HG02763 (cell line): Measurements from ENCODE around the gene UBQLNL.
A peak's percentile ranks its signal among the peaks of the same experiment; 100 is the strongest.

Source experiments
- ATAC-seq: cut with Tn5 transposase; IDR thresholded peaks from one replicate; pipeline ENCODE4 v1.9.1; 2021; ENCODE audit warnings: mild to moderate bottlenecking, moderate library complexity; ENCODE audit not compliant: unreplicated experiment

Gene UBQLNL

GRCh38 chr11:5516599-5516998 is at the start of gene UBQLNL:
UBQLNL (minus strand) TSS chr11:5516699; CDS start chr11:5516441, 258 bp downstream.
- ATAC-seq, result no peak

GRCh38 chr11:5564259-5565019 is 47.9 kb upstream of the UBQLNL start:
- no peak for ATAC-seq

GRCh38 chr11:5557751-5558150 is 41.3 kb upstream of the UBQLNL start:
- no peak for ATAC-seq

- no peak for ATAC-seq
Measured at GRCh38 chr11:5556596-5557188, 40.2 kb upstream of the UBQLNL start.

GRCh38 chr11:5553343-5553742 is 36.8 kb upstream of the UBQLNL start:
- no peak for ATAC-seq

GRCh38 chr11:5550440-5551095 is 34.1 kb upstream of the UBQLNL start:
- peak; percentile 48 for ATAC-seq

- ATAC-seq, result no peak
Measured at GRCh38 chr11:5548440-5548839, 31.9 kb upstream of the UBQLNL start, which contains the start of gene OR52H1. OR52H1 (minus strand) TSS chr11:5548540; CDS start chr11:5545505, 3,035 bp downstream.

- peak; percentile 52 for ATAC-seq
Measured at GRCh38 chr11:5547982-5548381, 31.5 kb upstream of the UBQLNL start.

- ATAC-seq, result no peak
Measured at GRCh38 chr11:5546457-5546856, 30.0 kb upstream of the UBQLNL start.

- ATAC-seq, result peak; percentile 56
Measured at GRCh38 chr11:5541427-5541826, 24.9 kb upstream of the UBQLNL start.

GRCh38 chr11:5536482-5536881 is 20.0 kb upstream of the UBQLNL start:
- no peak for ATAC-seq

GRCh38 chr11:5534046-5534445 is 17.5 kb upstream of the UBQLNL start:
- no peak for ATAC-seq

GRCh38 chr11:5531053-5531831 is 14.7 kb upstream of the UBQLNL start:
- ATAC-seq, result no peak

GRCh38 chr11:5528495-5528894 is 12.0 kb upstream of the UBQLNL start:
- ATAC-seq, result no peak

GRCh38 chr11:5527716-5528115 is 11.2 kb upstream of the UBQLNL start:
- no peak for ATAC-seq

- ATAC-seq, result no peak
Measured at GRCh38 chr11:5524756-5525155, 8.3 kb upstream of the UBQLNL start.

- no peak for ATAC-seq
Measured at GRCh38 chr11:5522308-5522707, 5.8 kb upstream of the UBQLNL start.

GRCh38 chr11:5521540-5521939 is 5.0 kb upstream of the UBQLNL start:
- no peak for ATAC-seq

GRCh38 chr11:5514841-5515240 is 1.7 kb downstream of the UBQLNL start:
- no peak for ATAC-seq

GRCh38 chr11:5509803-5510202 is 6.7 kb downstream of the UBQLNL start, which contains the start of gene UBQLN3:
UBQLN3 (minus strand) TSS chr11:5509957; CDS start chr11:5509558, 399 bp downstream.
- no peak for ATAC-seq

GRCh38 chr11:5508605-5509004 is 7.9 kb downstream of the UBQLNL start:
- no peak for ATAC-seq
